ENCODE data around the gene ACBD6.

The ACBD6 gene

GRCh38 chr1:180288940-180289339, 213.4 kb downstream of the ACBD6 start:
- DNase-seq, result no peak

- no peak for DNase-seq
These were observed 214.2 kb downstream of the ACBD6 start for GRCh38 chr1:180287988-180288705.

DNA sequence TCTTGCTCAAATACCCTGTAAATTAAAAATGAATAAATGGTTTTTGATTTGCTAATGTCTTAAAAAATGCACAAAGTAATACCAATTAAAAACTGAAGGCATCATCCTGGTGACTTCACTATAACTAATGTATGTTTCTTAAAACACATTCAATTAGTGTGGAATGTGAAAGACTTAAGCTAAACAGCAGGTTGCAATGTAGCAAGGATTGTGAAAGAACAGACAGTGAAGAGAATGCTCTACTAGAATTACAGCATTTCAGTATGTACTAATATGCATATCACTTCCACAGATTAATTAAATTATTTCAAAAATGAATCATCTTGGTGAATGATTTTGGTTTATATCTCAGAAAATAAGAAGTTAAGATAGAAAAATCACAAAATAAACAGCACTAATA, 216.0 kb downstream of the ACBD6 start:
- no peak for DNase-seq

- DNase-seq, result no peak
These were observed 219.3 kb downstream of the ACBD6 start for GRCh38 chr1:180283098-180283497.

DNA sequence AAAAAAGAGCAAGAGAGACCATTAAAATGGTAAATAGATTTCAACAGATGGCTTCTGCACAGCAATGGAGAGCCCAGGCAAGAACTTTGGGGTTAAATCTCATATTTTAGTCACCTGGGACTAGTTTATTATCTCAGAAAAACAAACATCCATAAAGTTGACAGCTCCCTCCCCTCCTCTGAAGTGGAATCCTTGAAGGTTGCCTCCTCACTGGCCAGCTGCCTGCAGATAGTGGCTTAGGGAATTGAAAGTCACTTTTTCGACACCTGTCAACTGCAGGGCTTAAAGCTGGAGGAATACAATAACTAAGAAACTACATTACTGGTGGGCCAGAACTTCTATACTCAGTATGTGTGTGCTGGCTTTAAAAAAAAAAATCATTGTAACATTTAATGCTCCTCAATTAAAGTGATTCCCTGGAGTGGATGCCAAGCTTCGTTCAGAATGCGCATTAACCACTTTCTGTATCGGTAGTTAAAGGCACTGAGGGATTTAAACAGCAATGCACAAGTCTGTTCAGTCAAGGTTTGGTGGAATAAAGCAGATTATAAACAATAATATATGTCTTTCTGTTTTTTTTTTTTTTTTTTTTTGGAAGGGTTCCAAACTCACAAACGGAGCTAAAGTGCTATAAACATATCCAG, 219.9 kb downstream of the ACBD6 start:
- DNase-seq, result no peak

DNA sequence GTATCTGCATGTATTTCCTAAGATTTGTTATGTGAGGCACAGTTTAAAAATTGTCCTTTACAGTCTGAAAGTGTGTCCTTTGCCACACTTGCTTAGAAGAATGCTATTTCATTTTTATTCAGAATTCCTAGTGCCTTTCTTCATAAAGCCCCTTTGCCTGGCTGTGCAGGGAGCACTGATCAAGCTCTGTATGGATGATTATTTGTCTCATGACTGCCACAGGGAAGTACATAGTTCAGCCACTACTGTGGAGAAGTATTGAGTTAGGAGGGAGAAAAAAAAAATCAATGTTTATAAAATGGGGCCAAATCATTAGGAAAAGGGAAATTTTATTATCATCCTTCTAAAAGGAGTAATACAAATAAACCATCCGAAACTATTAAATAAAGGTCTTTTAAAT, 220.9 kb downstream of the ACBD6 start:
- DNase-seq, result no peak

GRCh38 chr1:180280617-180281016, 221.8 kb downstream of the ACBD6 start:
- no peak for DNase-seq

DNA sequence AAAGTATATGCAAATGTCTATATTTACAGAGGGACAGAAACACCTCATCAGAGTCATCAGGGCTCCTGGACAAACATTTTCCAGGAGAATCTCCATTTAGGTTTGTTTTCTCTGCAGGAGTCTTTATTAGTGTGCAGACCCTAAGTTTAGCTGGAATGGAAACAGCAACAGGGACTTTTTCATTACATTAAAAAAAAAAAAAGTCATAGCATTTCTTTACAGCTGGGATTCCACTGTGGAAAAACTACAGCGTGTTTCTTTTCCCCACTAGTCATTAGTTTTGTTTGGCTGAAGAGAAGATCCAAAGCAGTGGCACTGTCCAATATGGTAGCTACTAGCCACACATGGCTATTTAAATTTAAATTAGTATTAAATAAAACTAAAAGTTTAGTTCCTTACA, 222.7 kb downstream of the ACBD6 start:
- DNase-seq, result no peak

GRCh38 chr1:180278596-180279395, 223.6 kb downstream of the ACBD6 start:
- no peak for DNase-seq

DNA sequence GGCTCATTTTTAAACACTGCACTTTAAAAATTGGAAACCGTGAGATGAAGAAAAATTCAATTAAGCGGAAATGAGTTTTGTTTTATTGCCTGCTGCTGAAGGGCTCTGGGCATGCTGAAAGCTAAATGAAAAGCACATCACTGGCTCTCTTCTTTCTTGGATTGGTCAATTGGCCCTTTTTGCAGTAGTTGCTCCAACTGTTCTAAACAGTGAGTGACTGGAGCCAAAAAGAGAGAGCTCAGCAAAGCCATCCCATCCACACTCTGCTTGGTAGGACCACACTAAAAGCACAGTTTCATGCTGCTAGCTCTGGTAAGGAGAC, 224.2 kb downstream of the ACBD6 start:
- no peak for DNase-seq

DNA sequence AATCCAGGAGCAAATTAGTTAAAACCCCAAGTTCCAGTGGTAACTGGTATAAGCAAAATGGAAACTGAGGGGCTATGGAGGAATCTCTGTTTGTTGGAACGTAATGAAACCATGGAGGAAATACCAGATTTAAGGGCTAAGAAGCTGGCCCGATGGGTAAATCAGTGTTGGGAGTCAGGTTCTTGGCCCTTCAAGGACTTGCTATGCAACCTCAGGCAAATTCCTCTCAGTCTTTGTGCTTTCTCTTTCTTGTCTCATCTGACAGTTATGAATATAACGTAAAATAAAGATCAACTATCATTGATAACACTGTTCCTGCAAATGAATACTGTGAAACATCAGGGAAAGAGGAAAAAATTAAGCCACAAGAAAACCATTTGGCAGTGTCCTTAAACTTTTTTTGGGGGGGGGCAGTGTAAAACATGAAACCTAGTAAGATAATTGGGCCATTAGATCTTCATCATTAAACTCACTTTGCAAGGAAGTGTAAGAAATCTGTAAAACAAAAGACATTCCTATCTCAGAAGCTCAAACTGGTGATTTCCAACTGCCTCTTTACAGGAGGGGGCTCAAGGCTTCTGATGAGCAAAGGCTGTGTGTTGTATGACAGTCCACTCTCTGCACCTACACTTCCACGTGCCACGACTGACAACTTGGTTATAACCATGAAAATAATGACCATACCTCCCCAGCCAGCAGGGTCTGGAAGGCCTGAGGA, 224.7 kb downstream of the ACBD6 start:
- no peak for DNase-seq

DNA sequence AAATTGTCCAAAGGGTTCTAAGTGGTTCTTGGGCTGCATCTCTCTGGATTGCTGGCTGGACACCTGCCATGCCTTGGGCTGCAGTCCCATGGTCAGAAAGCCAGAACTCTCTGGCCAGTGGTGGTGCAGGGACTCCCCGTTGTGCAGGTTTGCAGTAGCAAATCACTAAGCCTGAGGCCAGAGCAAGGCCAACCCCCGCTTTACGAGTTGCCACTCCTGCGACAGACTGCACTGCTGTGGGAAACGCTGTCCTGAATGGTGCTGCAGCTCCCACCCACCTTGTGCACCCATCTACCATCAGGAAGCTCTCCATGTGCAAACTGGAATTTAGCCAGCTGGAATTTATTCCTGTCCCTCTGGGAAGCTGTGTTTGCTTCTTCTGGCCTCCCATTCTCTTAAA, 226.7 kb downstream of the ACBD6 start:
- DNase-seq, result no peak

- no peak for DNase-seq
These were observed 228.2 kb downstream of the ACBD6 start for GRCh38 chr1:180274221-180274620.

GRCh38 chr1:180273066-180273465, 229.3 kb downstream of the ACBD6 start:
- DNase-seq, result no peak

GRCh38 chr1:180272395-180272794, 230.0 kb downstream of the ACBD6 start:
- DNase-seq, result no peak

GRCh38 chr1:180271272-180272255, 230.8 kb downstream of the ACBD6 start:
- no peak for DNase-seq

DNA sequence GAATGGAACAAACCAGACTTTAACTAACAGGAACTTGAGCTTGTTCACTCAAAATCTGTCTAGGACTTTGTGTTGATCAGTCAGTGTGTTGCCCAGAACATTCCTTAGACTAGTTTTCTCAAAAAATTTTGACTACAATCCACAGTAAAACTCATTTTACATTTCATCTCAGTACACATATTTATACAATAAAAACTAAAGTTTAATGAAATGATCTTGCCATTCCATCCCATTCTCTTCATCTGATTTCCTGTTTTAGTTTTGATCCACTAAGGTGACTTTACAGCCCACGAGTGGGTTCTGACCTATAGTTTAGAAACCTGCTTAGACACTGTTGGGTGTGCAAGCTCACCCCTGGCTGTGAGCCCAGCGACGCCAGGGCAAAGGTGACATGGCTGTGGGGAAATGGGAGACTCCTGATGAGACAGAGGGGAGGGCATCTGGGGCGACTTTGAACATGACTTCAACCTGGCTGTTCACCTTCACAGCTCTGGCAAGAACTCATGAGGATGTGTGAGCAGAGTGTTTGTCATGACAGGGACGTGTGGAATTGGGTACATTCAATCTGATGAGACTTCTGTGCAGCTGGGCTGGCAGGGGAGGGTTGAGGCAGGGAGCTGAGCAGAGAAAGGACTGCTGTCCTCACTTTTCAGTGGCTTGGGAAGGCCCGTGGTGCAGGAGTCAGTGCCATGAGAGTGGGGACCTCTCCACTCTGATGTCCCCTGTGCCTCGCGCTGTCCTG, 231.7 kb downstream of the ACBD6 start:
- no peak for DNase-seq

GRCh38 chr1:180269645-180270529, 232.5 kb downstream of the ACBD6 start:
- DNase-seq, result no peak

DNA sequence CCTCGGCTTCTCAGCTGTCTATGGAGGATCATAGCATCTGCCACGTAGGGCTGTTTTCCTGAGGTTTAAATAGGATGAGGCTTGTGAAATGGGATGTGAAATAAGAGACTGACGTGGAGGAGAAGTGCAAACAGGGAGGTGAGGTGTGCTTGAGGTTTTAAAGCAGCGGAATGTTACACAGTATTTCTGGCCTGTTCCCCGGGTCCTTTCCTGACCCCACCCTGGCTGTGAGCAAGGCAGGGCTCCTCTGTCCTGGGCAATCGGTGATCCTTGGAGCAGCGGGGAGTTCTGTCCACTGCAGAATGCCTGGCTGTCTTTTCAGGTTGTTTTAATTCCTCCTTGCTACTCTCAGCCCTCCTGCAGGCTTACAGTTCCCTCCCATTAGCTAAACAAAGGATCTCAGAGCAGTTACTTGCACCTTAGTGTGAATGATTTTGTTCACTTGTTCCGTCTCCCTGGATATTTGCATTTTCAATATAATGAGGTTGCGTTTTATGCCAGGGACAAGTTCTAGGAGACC, 233.8 kb downstream of the ACBD6 start:
- no peak for DNase-seq

Measured in NCI-H510A (cell line).